ENCODE data around the gene ERG. TPM values are rescaled to one million over a fixed set of nuclear protein-coding genes. Genes with fewer than 3 reads are reported as not detected.
A peak's percentile ranks its signal among the peaks of the same experiment; 100 is the strongest.

The ERG gene
- total RNA-seq, 1 donor from 2014 or later = not detected

DNA sequence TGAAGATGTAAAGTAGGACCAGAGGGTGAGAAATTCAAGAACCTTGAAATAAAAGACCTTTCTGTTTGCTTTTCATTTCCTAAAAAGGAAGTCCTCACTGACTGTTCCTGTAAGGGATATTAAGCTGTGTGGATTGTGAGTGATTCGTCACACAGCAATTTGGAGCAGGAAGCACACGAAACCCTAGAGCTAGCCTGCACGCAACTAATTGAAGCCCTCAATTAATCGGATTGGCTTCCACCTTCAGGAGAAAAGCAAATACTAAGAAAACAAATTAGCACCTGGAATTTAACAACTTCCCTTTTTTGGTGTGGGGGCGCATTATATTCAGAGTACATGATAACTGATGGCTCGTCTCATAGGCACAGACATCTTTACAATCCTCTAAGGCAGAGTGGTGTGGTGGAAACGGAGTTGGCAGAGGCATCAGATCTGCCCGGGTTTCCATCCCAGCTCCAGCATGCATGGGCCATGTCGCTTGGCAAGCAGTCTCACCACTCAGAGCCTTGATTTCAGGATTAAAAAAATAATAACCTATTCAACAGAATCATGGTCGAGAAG, 146.2 kb downstream of the ERG start:
- H3K9me3 Mint-ChIP-seq (ENCODE audit: low read depth) = no peaks in the 10 kb centered on the region
- H3K27ac Mint-ChIP-seq = no peak overlapping the region
- peaks cover 7% of the 10 kb centered on the region for H3K4me1 Mint-ChIP-seq (ENCODE audit: low read depth)
- TF ChIP-seq, protein P1, sequence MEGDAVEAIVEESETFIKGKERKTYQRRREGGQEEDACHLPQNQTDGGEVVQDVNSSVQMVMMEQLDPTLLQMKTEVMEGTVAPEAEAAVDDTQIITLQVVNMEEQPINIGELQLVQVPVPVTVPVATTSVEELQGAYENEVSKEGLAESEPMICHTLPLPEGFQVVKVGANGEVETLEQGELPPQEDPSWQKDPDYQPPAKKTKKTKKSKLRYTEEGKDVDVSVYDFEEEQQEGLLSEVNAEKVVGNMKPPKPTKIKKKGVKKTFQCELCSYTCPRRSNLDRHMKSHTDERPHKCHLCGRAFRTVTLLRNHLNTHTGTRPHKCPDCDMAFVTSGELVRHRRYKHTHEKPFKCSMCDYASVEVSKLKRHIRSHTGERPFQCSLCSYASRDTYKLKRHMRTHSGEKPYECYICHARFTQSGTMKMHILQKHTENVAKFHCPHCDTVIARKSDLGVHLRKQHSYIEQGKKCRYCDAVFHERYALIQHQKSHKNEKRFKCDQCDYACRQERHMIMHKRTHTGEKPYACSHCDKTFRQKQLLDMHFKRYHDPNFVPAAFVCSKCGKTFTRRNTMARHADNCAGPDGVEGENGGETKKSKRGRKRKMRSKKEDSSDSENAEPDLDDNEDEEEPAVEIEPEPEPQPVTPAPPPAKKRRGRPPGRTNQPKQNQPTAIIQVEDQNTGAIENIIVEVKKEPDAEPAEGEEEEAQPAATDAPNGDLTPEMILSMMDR (IDR thresholded peaks at IDR 0.05; ENCODE audit: unreplicated experiment) = no peak
- no peak for DNase-seq (ENCODE audit: low spot score, unreplicated experiment)
- no peaks in the 10 kb centered on the region for H3K36me3 Mint-ChIP-seq (ENCODE audit: insufficient read depth)
- no peak overlapping the region for H3K4me3 Mint-ChIP-seq (ENCODE audit: low read depth)
- H3K27me3 Mint-ChIP-seq = peaks cover 44% of the 10 kb centered on the region

DNA sequence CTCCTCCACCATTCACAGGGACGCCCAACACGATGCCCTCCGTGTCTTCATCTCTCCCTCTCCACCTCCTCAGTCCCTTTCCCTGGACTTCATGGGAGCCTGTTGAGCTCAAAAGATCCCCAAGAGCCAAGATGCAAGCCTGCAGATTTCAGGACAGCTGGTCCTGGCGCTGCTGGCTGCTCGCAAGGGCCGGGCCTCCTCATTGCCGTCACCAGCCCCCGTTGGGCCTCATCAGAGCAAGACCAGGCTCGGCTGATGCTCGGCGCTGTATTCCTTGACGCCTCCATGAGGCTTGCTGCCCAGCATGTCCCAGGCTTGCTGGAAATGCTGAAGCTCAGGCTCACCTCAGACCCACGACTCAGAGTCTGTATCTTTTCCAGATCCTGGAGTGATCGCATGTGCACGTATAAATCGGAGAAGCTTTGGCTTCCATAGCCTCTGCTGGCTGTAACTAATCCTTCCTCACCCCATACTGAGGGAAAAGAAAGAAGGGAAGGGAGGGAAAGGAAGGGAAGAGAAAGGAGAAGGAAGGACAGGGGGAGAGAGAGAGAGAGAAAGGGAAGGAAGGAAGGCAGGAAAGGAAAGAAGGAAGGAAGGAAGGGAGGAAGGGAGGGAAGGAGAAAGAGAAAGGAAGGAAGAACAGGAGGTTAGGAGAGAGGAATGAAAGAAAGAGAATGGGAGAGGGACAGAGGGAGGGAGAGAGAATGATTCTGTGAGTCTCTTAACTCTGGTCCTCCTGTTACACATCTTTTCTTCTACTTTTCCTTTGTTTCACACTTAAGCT, 146.9 kb downstream of the ERG start:
- TF ChIP-seq, protein P1 (IDR thresholded peaks at IDR 0.05; ENCODE audit: unreplicated experiment) = no peak
- Mint-ChIP-seq H3K27me3 (peaks cover 43% of the 10 kb centered on the region), H3K4me3 (ENCODE audit: low read depth) (no peak overlapping the region), H3K9me3 (ENCODE audit: low read depth) (no peaks in the 10 kb centered on the region), H3K36me3 (ENCODE audit: insufficient read depth) (no peaks in the 10 kb centered on the region), H3K4me1 (ENCODE audit: low read depth) (peaks cover 7% of the 10 kb centered on the region), H3K27ac (peak overlapping the region; percentile 65)
- DNase-seq (ENCODE audit: low spot score, unreplicated experiment) = no peak

DNA sequence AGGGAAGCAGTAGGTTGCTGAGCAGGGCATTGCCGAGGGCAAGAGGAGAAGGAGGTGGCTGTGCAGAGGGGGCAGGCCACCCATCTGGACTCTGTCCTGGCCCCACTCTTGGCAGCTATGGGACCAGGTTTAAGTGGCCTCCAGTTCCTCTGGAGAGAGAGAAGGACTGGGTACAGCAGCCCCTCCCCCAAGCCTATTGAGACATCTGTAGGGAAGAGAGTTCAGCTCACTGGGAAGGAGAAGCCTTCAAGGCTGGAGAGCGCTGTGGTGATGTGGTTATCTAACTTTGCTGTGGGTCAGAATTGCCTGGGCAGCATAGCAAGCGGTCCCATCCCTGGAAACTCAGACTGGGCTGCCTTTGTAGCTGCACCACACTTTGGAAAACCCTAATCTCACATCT, 147.6 kb downstream of the ERG start:
- TF ChIP-seq, protein P1 (IDR thresholded peaks at IDR 0.05; ENCODE audit: unreplicated experiment) = no peak
- H3K9me3 Mint-ChIP-seq (ENCODE audit: low read depth) = no peaks in the 10 kb centered on the region
- no peak overlapping the region for H3K27ac Mint-ChIP-seq
- no peaks in the 10 kb centered on the region for H3K36me3 Mint-ChIP-seq (ENCODE audit: insufficient read depth)
- DNase-seq (ENCODE audit: low spot score, unreplicated experiment) = no peak
- peaks cover 7% of the 10 kb centered on the region for H3K4me1 Mint-ChIP-seq (ENCODE audit: low read depth)
- peaks cover 40% of the 10 kb centered on the region for H3K27me3 Mint-ChIP-seq
- H3K4me3 Mint-ChIP-seq (ENCODE audit: low read depth) = no peak overlapping the region

DNA sequence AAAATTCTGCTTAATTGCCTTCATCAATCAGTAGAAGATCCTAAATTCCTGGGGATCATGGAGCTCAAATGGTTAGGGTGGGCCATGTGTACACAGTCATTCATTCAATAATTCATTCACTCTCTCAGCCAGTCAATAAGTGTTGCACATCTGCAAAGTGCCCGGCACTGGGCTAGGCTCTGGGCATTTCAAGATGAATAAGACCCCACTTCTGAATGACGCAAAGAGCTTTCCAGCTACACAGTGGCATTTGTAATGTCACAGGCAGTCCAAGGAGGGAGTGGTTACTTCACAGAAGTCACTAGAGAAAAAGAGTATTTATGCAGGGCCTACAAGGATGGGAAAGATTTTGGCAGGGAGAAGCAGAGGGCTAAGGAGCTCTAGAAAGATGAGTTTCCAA, 148.3 kb downstream of the ERG start:
- DNase-seq (ENCODE audit: low spot score, unreplicated experiment) = no peak
- Mint-ChIP-seq H3K4me3 (ENCODE audit: low read depth) (no peak overlapping the region), H3K27me3 (peaks cover 37% of the 10 kb centered on the region), H3K27ac (no peak overlapping the region), H3K36me3 (ENCODE audit: insufficient read depth) (no peaks in the 10 kb centered on the region), H3K4me1 (ENCODE audit: low read depth) (peaks cover 7% of the 10 kb centered on the region), H3K9me3 (ENCODE audit: low read depth) (no peaks in the 10 kb centered on the region)
- TF ChIP-seq, protein P1 (IDR thresholded peaks at IDR 0.05; ENCODE audit: unreplicated experiment) = no peak

DNA sequence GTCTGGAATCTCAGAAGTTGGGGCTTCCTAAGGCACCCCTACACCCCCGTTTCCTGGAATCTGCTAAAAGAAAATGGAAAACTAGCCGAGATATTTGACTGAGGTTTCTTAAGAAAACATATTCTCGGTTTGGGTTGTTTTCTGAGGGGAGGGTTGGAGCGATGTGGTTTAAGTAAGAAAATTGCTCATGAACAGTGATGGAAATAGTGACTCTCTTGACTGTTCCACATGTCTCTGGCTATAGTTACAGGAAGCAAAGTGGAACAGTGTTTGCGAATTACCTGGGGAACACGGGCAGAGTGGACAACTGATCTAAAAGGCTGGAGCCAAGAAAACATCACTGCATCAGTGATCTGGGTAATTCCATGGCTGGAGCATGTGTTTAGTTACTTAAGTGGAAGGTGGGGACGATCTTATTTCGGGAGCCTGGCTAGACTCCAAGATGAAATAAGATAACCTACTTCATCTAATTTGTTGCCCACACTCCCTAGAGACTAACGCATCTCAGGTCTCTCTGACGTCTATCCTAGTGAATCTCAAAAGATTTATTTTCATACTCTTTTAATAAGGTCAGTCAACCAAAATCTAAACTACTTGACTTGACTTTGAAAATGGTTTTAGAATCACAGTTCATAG, 149.0 kb downstream of the ERG start:
- Mint-ChIP-seq H3K9me3 (ENCODE audit: low read depth) (no peaks in the 10 kb centered on the region), H3K36me3 (ENCODE audit: insufficient read depth) (no peaks in the 10 kb centered on the region), H3K4me3 (ENCODE audit: low read depth) (no peak overlapping the region), H3K4me1 (ENCODE audit: low read depth) (peaks cover 7% of the 10 kb centered on the region), H3K27me3 (peaks cover 30% of the 10 kb centered on the region), H3K27ac (no peak overlapping the region)
- TF ChIP-seq, protein P1 (IDR thresholded peaks at IDR 0.05; ENCODE audit: unreplicated experiment) = no peak
- no peak for DNase-seq (ENCODE audit: low spot score, unreplicated experiment)
